ENCODE results near the gene SHH. TPM values are rescaled to one million over a fixed set of nuclear protein-coding genes. Genes with fewer than 3 reads are reported as not detected.

SHH gene
- total RNA-seq, 3 donors from 2014 or later (not counting 1 experiment from before 2014, with no cell fraction given) = not detected

DNA sequence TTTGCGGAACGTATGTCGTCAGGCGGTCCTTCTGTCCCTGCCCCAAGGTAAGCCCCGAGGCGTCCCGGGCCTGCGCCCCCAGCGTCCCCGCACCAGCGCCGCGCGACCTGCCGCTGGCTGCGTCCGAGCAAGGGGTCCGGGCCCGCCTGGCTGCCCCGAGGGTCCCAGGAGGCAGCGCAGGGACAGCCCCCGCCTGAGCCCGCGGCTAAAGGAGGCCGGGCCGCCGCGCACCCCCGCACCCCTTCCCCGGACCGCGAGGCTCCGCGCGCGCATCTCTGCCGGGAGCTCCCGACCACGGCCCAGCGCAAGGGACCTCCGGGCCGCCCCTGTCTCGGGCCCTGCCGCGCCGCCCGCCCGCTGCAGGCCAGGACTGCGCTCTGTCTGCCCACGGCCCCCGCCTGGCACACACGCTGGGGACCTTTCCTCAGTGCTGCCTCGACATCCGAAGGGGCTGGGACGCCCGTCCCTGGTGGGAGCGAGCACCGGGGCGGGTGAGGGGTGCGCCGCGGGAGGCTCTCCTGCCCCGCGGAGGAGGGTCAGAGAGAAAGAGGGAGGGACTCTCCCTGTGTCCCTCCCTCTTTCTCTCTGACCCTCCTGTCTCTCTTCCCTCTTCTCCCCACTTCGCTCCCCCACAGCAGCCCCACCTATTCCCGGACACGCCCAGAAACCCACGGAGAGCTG is 25.0 kb downstream of the SHH start:
- no peak overlapping the region for H3K4me3 Mint-ChIP-seq
- H3K27ac Mint-ChIP-seq = no peak overlapping the region
- H3K9me3 Mint-ChIP-seq = no peaks in the 10 kb centered on the region
- 5% methylated on average over 67 of the region's 68 CpGs for WGBS (ENCODE audit: insufficient coverage)
- H3K9me3 ChIP-seq (ENCODE audit: control insufficient read depth, insufficient read depth, low read length) = no peaks in the 10 kb centered on the region
- peaks cover 4 to 6% of the 10 kb centered on the region in 2 donors for H3K4me1 Mint-ChIP-seq
- peaks cover 4% of the 10 kb centered on the region for H3K36me3 ChIP-seq (ENCODE audit: control insufficient read depth, insufficient read depth, low read length)
- no peak overlapping the region for H3K27ac ChIP-seq (ENCODE audit: low read length)
- ATAC-seq (peak in 1 of 3 donors; percentile 37), DNase-seq (no peak)
- H3K4me3 ChIP-seq (ENCODE audit: low read length) = no peak overlapping the region
- H3K27me3 Mint-ChIP-seq (ENCODE audit: low read depth in 2 of 2) = peaks cover 5 to 6% of the 10 kb centered on the region in 2 donors
- no peaks in the 10 kb centered on the region for H3K27me3 ChIP-seq (ENCODE audit: control insufficient read depth, insufficient read depth, low read length)
- peaks cover 4% of the 10 kb centered on the region for H3K4me1 ChIP-seq (ENCODE audit: control insufficient read depth, insufficient read depth, low read length)
- intact Hi-C loops (cut with micrococcal nuclease) = no loop called here
- TF ChIP-seq, protein P1, sequence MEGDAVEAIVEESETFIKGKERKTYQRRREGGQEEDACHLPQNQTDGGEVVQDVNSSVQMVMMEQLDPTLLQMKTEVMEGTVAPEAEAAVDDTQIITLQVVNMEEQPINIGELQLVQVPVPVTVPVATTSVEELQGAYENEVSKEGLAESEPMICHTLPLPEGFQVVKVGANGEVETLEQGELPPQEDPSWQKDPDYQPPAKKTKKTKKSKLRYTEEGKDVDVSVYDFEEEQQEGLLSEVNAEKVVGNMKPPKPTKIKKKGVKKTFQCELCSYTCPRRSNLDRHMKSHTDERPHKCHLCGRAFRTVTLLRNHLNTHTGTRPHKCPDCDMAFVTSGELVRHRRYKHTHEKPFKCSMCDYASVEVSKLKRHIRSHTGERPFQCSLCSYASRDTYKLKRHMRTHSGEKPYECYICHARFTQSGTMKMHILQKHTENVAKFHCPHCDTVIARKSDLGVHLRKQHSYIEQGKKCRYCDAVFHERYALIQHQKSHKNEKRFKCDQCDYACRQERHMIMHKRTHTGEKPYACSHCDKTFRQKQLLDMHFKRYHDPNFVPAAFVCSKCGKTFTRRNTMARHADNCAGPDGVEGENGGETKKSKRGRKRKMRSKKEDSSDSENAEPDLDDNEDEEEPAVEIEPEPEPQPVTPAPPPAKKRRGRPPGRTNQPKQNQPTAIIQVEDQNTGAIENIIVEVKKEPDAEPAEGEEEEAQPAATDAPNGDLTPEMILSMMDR (IDR thresholded peaks at IDR 0.05) = no peak
- no peaks in the 10 kb centered on the region for H3K36me3 Mint-ChIP-seq

DNA sequence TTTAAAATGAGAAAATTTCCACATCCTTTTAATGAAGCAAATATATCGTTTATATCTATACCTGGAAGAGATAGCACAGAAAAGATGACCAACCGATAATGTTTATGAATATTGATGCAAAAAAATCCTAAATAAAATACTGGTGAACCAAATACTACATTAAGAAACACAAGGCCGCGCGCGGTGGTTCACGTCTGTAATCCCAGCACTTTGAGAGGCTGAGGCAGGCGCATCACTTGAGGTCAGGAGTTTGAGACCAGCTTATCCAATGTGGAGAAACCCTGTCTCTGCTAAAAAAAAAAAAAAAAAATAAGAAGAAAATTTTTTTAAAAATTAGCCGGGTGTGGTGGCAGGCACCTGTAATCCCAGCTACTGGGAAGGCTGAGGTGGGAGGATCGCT is 25.8 kb downstream of the SHH start:
- Histone ChIP-seq H3K9me3 (ENCODE audit: control insufficient read depth, insufficient read depth, low read length) (no peaks in the 10 kb centered on the region), H3K4me3 (ENCODE audit: low read length) (no peak overlapping the region), H3K27me3 (ENCODE audit: control insufficient read depth, insufficient read depth, low read length) (no peaks in the 10 kb centered on the region), H3K27ac (ENCODE audit: low read length) (no peak overlapping the region), H3K36me3 (ENCODE audit: control insufficient read depth, insufficient read depth, low read length) (peaks cover 4% of the 10 kb centered on the region), H3K4me1 (ENCODE audit: control insufficient read depth, insufficient read depth, low read length) (peaks cover 4% of the 10 kb centered on the region)
- peaks cover 5 to 6% of the 10 kb centered on the region in 2 donors for H3K27me3 Mint-ChIP-seq (ENCODE audit: low read depth in 2 of 2)
- DNase-seq (no peak), ATAC-seq (no peak)
- no peak overlapping the region for H3K4me3 Mint-ChIP-seq
- 92% methylated on average over 8 of the region's 10 CpGs for WGBS (ENCODE audit: insufficient coverage)
- H3K36me3 Mint-ChIP-seq = no peaks in the 10 kb centered on the region
- peaks cover 4 to 6% of the 10 kb centered on the region in 2 donors for H3K4me1 Mint-ChIP-seq
- intact Hi-C loops (cut with micrococcal nuclease) = no loop called here
- H3K27ac Mint-ChIP-seq = no peak overlapping the region
- H3K9me3 Mint-ChIP-seq = no peaks in the 10 kb centered on the region
- TF ChIP-seq, protein P1 (IDR thresholded peaks at IDR 0.05) = no peak

DNA sequence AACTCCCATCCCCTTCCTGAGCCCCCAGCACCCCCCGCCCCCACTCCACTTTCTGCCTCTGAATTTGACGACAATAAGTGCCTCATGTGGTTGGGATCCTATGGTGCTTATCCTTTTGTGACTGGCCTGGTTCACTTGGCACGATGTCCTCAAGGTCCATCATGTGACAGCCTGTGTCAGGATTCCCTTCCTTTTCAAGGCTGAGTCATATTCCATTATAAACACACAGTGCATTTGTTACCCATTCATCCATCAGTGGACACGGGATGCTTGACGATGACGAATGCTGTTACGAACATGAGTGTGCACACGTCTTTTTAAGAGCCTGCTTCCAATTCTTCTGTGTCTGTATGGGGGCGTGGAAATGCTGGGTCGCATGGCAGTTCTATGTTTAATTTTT is 26.7 kb downstream of the SHH start:
- peaks cover 5 to 6% of the 10 kb centered on the region in 2 donors for H3K27me3 Mint-ChIP-seq (ENCODE audit: low read depth in 2 of 2)
- no peak for DNase-seq
- intact Hi-C loops (cut with micrococcal nuclease) = no loop called here
- H3K36me3 Mint-ChIP-seq = no peaks in the 10 kb centered on the region
- no peak overlapping the region for H3K27ac Mint-ChIP-seq
- Histone ChIP-seq H3K36me3 (ENCODE audit: control insufficient read depth, insufficient read depth, low read length) (peaks cover 5% of the 10 kb centered on the region), H3K4me3 (ENCODE audit: low read length) (no peak overlapping the region), H3K9me3 (ENCODE audit: control insufficient read depth, insufficient read depth, low read length) (no peaks in the 10 kb centered on the region), H3K4me1 (ENCODE audit: control insufficient read depth, insufficient read depth, low read length) (peaks cover 4% of the 10 kb centered on the region), H3K27ac (ENCODE audit: low read length) (no peak overlapping the region), H3K27me3 (ENCODE audit: control insufficient read depth, insufficient read depth, low read length) (no peaks in the 10 kb centered on the region)
- H3K9me3 Mint-ChIP-seq = no peaks in the 10 kb centered on the region
- 97% methylated on average over 10 of the region's 10 CpGs for WGBS (ENCODE audit: insufficient coverage)
- TF ChIP-seq, protein P1 (IDR thresholded peaks at IDR 0.05) = no peak
- H3K4me3 Mint-ChIP-seq = no peak overlapping the region
- ATAC-seq = no peak
- H3K4me1 Mint-ChIP-seq = peaks cover 4 to 6% of the 10 kb centered on the region in 2 donors

DNA sequence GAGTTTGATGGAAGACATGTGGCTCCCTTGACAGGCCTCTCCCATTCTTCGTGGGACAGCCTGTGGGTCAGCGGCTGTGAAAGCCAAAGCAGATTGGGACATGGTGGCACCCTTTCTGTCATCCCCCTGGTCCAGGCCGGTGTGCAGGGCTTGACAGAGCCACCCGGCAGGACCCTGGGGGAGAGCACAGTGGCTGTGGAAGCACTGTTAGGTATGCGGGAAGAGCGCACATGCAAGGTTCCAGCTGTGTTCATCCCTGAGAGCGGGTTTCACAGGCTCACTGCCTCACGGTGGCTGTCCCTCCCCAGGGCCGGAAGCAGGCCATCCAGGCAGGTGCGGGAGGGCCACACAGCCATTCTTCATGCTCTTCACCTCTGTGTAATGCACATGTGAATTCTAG is 29.8 kb downstream of the SHH start:
- H3K27me3 Mint-ChIP-seq (ENCODE audit: low read depth in 2 of 2) = peaks cover 0 to 2% of the 10 kb centered on the region in 2 donors
- Histone ChIP-seq H3K4me3 (ENCODE audit: low read length) (no peak overlapping the region), H3K4me1 (ENCODE audit: control insufficient read depth, insufficient read depth, low read length) (peaks cover 1% of the 10 kb centered on the region), H3K9me3 (ENCODE audit: control insufficient read depth, insufficient read depth, low read length) (no peaks in the 10 kb centered on the region), H3K27ac (ENCODE audit: low read length) (no peak overlapping the region), H3K36me3 (ENCODE audit: control insufficient read depth, insufficient read depth, low read length) (peaks cover 24% of the 10 kb centered on the region), H3K27me3 (ENCODE audit: control insufficient read depth, insufficient read depth, low read length) (no peaks in the 10 kb centered on the region)
- intact Hi-C loops (cut with micrococcal nuclease) = no loop called here
- peaks cover 6 to 10% of the 10 kb centered on the region in 2 donors for H3K4me1 Mint-ChIP-seq
- H3K4me3 Mint-ChIP-seq = no peak overlapping the region
- no peak overlapping the region for H3K27ac Mint-ChIP-seq
- no peaks in the 10 kb centered on the region for H3K36me3 Mint-ChIP-seq
- 93% methylated on average over 10 of the region's 10 CpGs for WGBS (ENCODE audit: insufficient coverage)
- DNase-seq = no peak
- no peaks in the 10 kb centered on the region for H3K9me3 Mint-ChIP-seq
- no peak for ATAC-seq
- TF ChIP-seq, protein P1 (IDR thresholded peaks at IDR 0.05) = no peak

Data from natural killer cell (primary cell).